ENCODE measurements around the gene ACP1. TPM values are rescaled to one million over a fixed set of nuclear protein-coding genes. Genes with fewer than 3 reads are reported as not detected.
A peak's percentile ranks its signal among the peaks of the same experiment; 100 is the strongest.

ACP1 gene
- total and polyA plus RNA-seq, 2 of the 8 experiments (the other 6 are each of a cell fraction or from before 2014, with no cell fraction given), result 115 to 155 TPM

GRCh38 chr2:253202-253638 is 11.5 kb upstream of the ACP1 start:
- no peak overlapping the region for H4K5ac ChIP-seq (ENCODE audit: insufficient read length, low read depth, low read length)
- H3K23me2 ChIP-seq (ENCODE audit: low read depth, low read length), result no peaks in the 10 kb centered on the region
- no peak overlapping the region for H2AK5ac ChIP-seq (ENCODE audit: low read depth, low read length)
- H2BK15ac ChIP-seq (ENCODE audit: low read length), result no peak overlapping the region
- no peak overlapping the region for H3K4me3 ChIP-seq (ENCODE audit: extremely low read depth in 1 of 4, insufficient read depth in 2 of 4, low read depth in 3 of 4, low read length in 4 of 4)
- CTCF ChIA-PET (ENCODE audit: partially characterized antibody), result interaction anchor here (1.2 kb wide), 1 partner anchor 19 kb away, joined by 3 read pairs; no protein-coding TSS in a partner anchor
- no peak overlapping the region for H4K91ac ChIP-seq (replicated peaks; ENCODE audit: insufficient read length, low read length)
- H3K18ac ChIP-seq (ENCODE audit: extremely low read depth, low read length), result no peak overlapping the region
- H2BK120ac ChIP-seq (replicated peaks; ENCODE audit: low read depth, low read length), result no peak overlapping the region
- H2BK5ac ChIP-seq (ENCODE audit: low read depth, low read length), result no peak overlapping the region
- H4K8ac ChIP-seq (ENCODE audit: extremely low read depth, insufficient read depth, low read length), result no peak overlapping the region
- H3K56ac ChIP-seq (replicated peaks; ENCODE audit: insufficient read length, low read depth, low read length), result no peak overlapping the region
- no peaks in the 10 kb centered on the region for H3K79me2 ChIP-seq (ENCODE audit: control insufficient read depth in 1 of 2, insufficient read depth in 2 of 2, low read length in 2 of 2)
- no peak overlapping the region for H3K4ac ChIP-seq (replicated peaks; ENCODE audit: insufficient read length, low read depth, low read length)
- no peak overlapping the region for H3K23ac ChIP-seq (ENCODE audit: insufficient read length)
- H2AFZ ChIP-seq (ENCODE audit: low read length), result no peak overlapping the region
- H3K14ac ChIP-seq (ENCODE audit: insufficient read length), result no peak overlapping the region
- no peak for DNase-seq (ENCODE audit: low read depth in 1 of 2, low spot score in 2 of 2)
- H3K4me2 ChIP-seq (ENCODE audit: insufficient read depth in 1 of 2, low read depth in 2 of 2, low read length in 2 of 2), result no peak overlapping the region
- peaks cover 3 to 5% of the 10 kb centered on the region in 2 experiments for H3K9me3 ChIP-seq (ENCODE audit: insufficient read depth in 2 of 2, low read depth in 1 of 2, low read length in 1 of 2)
- peaks cover 0 to 2% of the 10 kb centered on the region in 2 experiments for H4K20me1 ChIP-seq (replicated peaks in 1 of 2; ENCODE audit: control insufficient read depth in 1 of 2, insufficient read depth in 2 of 2, low read length in 2 of 2)
- no peaks in the 10 kb centered on the region for H3K27me3 ChIP-seq (replicated peaks in 1 of 4; ENCODE audit: control insufficient read depth in 3 of 4, extremely low read depth in 1 of 4, insufficient read depth in 3 of 4, low read length in 3 of 4)
- H3K79me1 ChIP-seq (ENCODE audit: low read depth, low read length), result no peaks in the 10 kb centered on the region
- POLR2A ChIA-PET (ENCODE audit: partially characterized antibody), result no interaction called here
- H3K9ac ChIP-seq (replicated peaks in 1 of 4; ENCODE audit: extremely low read depth in 1 of 4, low read depth in 3 of 4, low read length in 3 of 4), result no peak overlapping the region
- WGBS, 2 experiments (ENCODE audit: extremely low coverage in 1 of 2, insufficient coverage in 1 of 2, insufficient read length in 1 of 2, insufficient replicate concordance in 2 of 2, low coverage in 1 of 2, low lambda C conversion rate in 2 of 2, missing lambda C conversion rate in 1 of 2), result 87% methylated on average over 8 of the region's 8 CpGs; no CpG with 5 or more reads in 1 of the 2 experiments
- H2BK20ac ChIP-seq (ENCODE audit: low read length), result no peak overlapping the region
- H2BK12ac ChIP-seq (ENCODE audit: low read depth, low read length), result no peak overlapping the region
- no peak for FAIRE-seq
- H3K27ac ChIP-seq (ENCODE audit: low read depth, low read length), result no peak overlapping the region
- TF ChIP-seq SP2 (IDR thresholded peaks at IDR 0.05; ENCODE audit: low read length), result no peak
- no peak for TF ChIP-seq HDAC2 (IDR thresholded peaks at IDR 0.05; ENCODE audit: borderline replicate concordance in 1 of 2, low read depth in 2 of 2, low read length in 2 of 2)
- TF ChIP-seq CTBP2 (IDR thresholded peaks at IDR 0.05; ENCODE audit: borderline replicate concordance, insufficient read depth, insufficient read length, low read length), result no peak
- TF ChIP-seq ASH2L (IDR thresholded peaks at IDR 0.05; ENCODE audit: low read length), result no peak
- no peak for TF ChIP-seq TAF1 (IDR thresholded peaks at IDR 0.05; ENCODE audit: low read depth, low read length)
- TF ChIP-seq SRF (IDR thresholded peaks at IDR 0.05; ENCODE audit: low read depth, low read length), result peak; percentile 29; the same call in 1 of the 2 replicates
- no peak for TF ChIP-seq MAX (IDR thresholded peaks at IDR 0.05)
- TF ChIP-seq KDM5A (IDR thresholded peaks at IDR 0.05; ENCODE audit: low read length), result no peak
- no peaks in the 10 kb centered on the region for H3K4me1 ChIP-seq (replicated peaks in 1 of 4; ENCODE audit: control insufficient read depth in 3 of 4, insufficient read depth in 4 of 4, low read length in 3 of 4)
- peaks cover 0 to 6% (median 3%) of the 10 kb centered on the region in 4 experiments; a peak in 2 of 8 replicates for H3K36me3 ChIP-seq (ENCODE audit: control insufficient read depth in 2 of 4, insufficient read depth in 4 of 4, low read length in 3 of 4)

All from H1 (cell line).